SKM-1 treated with dmso at 0.1 percent for 144 hours (cell line): Measurements from ENCODE around the gene HIVEP3.

Experiments
- DNase-seq: peaks from one replicate; lab custom pipeline; 2025; ENCODE audit not compliant: unreplicated experiment; lab: John Stamatoyannopoulos, UW

HIVEP3 gene

DNA sequence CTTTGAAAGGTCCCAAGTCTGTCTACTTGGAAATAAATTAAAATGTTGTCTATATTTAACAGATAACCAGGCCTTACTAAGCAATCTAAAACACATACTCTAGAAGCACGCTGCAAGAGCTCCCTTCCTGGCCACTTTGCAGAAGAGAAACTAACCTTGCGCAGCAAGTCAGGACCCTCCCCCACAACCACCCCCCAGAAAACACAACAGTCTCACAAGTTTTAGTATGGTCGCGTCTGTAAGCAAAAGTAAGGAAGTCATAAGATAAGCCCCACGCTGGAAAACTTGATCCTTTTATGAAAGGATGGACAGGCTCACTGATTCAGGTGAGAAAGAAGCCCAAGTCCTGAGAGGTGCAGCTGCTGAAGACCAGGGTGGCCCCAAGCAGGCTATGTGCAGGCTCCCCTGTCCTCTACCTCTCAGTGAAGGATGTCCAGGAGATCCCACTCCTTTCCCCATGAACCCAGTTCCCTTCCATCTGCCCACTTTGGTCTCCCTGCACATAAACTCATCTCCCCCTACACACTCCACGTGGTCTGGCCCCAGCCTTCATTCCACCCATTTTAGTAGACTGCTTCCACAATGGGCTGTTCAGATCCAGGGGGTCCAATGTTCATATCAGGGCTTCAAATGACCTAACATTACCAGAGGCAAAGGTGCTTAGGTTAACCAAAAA, 23.8 kb downstream of the HIVEP3 start:
- no peak for DNase-seq

GRCh38 chr1:41894101-41894807, 24.5 kb downstream of the HIVEP3 start:
- no peak for DNase-seq

- DNase-seq = no peak
Measured at GRCh38 chr1:41892301-41892781, 26.4 kb downstream of the HIVEP3 start.

DNA sequence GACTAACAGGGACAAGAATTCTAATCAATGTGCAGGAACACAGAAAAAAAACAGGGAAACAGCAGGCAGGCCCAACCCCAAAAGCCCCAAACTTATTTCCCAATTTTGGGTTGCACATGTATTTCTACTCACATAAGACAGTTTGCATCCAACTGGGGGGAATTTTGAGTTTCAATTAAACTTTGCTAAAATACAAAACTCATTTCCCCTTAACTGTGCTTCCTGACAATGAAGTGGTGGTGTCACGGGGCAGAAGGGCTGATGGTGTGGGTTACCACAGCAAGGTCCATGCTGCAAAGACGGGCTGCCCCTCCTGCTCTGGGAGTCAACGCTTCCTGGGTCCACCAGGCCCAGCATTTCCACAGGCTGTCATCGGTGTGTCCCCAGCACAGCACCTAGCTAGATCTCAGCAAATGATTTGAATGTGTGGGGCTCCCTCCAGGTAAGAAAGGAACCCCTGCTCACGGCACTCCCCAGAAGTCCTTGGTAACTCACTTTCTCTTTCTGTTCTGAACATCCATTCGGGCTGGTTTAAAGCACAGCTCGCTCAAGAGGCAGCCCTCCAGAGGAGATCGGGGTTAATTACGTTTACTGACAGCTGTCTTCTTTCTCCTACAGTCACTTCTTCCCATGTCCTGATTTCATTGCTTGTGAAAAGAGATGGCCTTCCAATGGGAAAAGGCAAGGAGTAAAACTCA, 27.4 kb downstream of the HIVEP3 start:
- DNase-seq = no peak

DNA sequence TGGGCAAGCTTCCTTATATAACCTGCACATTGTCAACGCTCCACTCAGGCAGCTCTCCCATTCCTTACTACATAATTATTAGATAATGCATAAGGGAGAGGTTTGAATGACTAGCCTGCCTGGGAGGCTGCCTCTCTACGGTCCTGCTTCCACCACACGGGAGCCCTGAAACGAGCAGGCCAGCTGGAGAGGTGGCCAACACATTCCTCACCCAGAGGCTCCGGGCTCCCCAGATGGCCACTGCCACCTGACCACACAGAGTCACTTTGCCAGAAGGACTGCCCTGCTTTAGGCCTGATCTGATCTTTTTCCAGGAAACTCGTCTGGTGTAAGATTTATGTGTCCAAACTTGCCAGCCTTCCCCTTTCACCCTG, 27.9 kb downstream of the HIVEP3 start:
- DNase-seq = no peak

- DNase-seq = no peak
Measured at GRCh38 chr1:41889506-41890414, 29.0 kb downstream of the HIVEP3 start.

DNA sequence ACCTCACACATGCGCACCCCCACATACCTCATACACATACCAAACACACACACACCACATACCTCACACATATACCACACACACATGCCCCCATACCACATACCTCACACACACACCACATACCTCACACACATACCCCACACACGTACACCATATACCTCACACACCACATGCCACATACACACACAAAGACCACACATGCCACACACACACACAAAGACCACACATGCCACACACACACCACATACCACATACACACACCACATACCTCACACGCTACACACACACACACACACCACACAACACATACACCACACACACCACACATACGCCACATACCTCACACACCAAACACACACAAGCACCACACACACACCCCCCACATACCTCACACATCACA, 30.0 kb downstream of the HIVEP3 start:
- DNase-seq = no peak

GRCh38 chr1:41887365-41887764, 31.4 kb downstream of the HIVEP3 start:
- DNase-seq = no peak

DNA sequence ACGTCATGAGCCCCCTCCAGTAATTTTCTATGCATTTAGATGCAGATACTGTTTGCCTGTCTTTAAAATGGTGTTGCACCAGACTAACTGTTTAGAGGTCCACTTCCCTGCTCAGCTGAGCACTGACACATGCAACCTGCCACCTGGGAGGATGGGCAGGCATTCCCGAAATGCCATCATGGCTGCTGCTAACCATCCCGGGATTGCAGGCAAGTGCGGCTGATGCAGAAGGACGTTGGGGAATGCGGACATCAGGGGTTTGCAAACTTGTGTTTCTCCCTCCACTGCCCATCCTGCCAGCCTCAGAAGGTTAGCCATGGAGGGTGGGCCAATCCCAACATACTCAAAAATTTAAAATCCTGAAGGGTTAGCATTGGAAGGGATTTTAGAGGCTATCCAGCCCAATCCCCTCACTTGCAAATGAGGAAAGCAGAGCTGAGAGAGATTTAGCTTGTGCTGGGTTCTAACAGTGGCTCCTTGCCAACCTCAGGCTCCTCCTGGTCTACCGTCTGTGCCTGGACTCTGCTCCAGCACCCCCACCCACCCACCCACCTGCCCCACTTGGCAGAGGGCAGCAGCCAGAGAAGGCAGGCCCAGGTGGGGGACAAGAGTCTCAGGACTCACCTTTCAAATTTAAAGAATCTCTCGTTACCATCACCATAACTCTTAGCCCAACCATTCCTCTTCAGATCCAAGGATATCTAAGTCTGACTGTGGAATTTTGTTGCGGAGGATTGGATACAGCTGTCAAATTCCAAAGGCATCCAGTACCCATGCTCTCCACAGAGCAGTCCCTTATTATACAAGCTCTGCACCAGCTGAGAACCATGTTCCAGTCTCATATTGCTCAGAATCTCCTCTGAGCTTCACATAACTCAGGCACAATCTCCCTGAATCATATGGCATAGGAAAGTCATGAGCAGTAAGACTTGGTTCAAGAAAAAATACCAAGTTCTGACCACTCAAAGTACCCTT, 34.2 kb downstream of the HIVEP3 start:
- DNase-seq = no peak

DNA sequence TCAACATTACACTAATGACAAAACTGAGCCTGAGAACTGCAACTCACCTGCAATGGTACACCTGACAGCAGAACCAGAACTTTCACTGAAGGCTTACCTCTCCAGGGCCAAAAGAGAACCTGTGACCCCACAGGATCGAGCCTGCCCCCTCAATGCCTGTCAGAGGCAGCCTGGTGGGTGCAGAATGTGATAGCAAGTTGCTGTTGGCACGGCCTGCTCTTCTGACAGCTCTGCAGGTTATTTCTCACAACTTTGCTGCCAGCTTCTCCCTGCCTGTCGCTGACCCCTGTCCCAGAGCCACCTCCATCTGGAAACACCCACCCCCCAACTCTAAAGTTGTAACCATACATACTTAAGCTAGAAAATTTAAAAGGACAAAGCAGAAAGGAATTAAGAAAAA, 35.2 kb downstream of the HIVEP3 start:
- no peak for DNase-seq

DNA sequence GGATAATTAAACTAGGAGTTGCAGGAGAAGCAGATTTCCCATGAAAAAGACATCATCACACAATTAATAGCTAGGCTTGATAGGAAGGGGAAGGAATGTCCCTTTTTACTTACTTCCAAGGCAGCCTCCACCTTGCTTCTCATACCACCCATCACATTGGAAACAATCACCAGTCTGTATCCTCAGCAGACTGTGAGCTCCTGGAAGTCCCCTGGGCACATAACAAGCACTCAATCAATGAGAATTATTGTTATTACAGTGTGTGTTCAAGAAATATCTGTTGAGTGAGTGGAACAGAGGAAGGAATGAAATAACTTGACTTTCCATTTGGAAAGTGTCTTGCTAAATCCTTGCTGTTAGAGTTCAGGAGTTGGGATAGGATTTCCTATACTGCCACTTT, 36.2 kb downstream of the HIVEP3 start:
- DNase-seq = no peak

- DNase-seq = no peak
Measured at GRCh38 chr1:41882068-41882477, 36.6 kb downstream of the HIVEP3 start.

DNA sequence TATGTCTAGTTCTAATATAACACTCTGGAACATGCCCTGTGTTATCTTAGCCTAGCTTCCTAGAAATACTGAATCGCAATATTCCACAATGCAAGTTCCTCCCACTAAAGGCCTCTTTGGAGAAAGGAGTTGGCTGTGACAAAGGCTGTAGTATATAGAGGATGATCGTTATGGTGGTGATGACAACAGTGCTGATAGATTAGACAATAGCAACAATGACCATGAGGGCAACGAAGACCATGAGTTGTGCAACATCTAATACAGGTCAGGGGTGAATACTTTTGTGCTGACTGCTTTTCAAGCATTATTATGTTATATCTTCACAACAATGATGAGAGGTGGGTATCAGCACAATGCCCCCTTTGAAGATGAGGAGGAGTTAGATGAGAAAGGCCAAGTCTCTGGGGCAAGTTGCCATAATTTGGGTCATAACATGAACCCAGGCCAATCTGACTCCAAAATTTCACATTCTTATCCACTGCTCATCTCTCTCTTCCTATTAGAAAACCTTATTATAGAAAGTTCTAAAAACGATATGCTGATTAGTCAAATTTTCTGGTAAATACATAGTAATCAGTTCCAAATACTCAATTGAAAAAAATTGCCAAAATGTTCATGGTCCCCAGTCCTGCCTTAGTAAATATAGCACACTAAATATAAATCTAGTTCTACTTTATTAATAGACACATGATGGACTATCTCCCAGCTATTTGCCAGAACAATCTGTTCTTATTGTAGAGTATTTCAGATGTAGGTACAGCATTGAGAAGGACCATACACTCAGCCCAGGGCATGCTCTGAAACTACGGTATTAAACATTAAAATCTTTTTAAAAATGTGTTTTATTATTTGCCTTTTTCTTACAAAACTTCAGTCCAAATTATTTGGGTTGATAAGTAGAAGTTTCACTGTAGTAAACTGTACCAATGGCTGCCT, 37.5 kb downstream of the HIVEP3 start:
- DNase-seq = no peak

DNA sequence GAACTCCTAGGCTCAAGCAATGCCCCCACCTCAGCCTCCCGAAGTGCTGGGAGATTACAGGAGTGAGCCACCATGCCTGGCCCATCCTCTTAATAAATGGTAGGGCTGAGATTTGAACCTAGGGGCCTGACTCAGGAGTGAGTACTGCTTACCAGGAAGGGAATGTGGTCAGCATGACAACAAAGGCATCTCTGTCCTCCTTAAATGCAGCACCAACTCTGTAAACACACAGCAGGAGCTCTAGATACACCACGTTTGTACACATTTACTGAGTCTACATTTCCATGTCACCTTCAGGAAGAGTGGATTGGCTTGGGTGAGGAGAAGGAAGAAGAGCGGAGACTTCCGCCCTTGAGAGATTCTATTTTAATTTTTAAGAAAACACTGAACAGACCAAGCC, 38.5 kb downstream of the HIVEP3 start:
- DNase-seq = no peak

- DNase-seq = no peak
Measured at GRCh38 chr1:41879617-41880016, 39.1 kb downstream of the HIVEP3 start.

GRCh38 chr1:41878911-41879310, 39.8 kb downstream of the HIVEP3 start:
- DNase-seq = no peak

DNA sequence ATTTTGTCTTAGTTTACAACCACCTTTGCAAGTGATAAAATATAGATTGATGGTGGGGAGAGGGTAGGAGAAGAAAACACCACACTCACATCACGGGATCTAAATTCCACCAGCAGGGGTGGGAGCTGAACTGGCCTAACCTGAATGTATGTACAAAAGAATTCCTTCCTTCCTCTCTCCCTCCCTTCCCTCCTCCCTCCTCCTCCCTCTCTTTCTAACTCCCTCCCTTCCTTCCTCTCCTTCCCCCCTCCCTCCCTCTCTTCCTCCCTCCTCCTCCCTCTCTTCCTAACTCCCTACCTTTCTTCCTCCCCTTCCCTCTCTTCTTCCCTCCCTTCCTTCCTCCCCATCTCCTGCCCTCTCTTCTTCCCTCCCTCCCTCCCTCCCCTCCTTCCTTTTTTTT, 40.2 kb downstream of the HIVEP3 start:
- DNase-seq = no peak

DNA sequence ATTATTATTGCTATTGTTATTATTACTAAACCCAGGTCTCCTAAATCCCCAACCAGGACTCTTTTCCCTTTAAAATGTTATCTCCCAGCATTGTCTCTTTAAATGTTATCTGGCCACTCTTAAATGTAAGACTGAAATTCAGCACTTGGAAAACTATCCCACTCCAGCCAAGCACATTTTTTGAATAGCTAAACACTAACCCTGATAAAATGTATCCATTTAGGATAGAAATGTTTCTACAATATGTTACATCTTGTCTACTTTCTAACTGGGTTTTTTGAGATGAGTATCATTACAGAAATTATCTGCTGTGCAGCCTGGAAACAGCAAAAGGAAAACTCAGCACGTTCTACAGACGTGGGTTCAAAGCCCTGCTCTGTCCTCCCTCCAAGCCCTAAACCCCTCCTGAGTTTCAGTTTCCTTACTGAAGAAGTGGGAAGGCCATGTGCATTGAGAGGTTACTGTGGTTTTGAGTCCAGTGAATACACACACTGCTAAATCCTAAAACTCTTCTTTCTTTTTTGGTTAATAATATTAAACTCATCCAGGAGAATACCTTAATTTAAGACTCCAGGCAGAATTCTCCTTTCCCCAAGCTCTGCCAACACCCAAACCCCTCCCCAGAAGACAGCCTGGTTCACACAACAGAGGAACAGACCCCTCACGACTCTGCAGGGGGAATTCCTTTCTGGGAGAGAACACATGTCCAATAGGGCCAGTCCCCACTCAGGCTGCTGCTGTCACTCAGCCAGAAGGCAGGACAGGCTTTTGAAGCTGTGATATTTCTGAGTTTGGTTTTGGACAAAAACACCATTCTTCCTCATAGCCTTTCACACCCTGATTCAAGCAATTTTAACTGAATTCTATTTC, 41.9 kb downstream of the HIVEP3 start:
- no peak for DNase-seq
